ENCODE data around the gene RUBCNL. TPM values are rescaled to one million over a fixed set of nuclear protein-coding genes. Genes with fewer than 3 reads are reported as not detected.

Gene RUBCNL
- total and polyA plus RNA-seq, 9 of the 15 experiments (the other 6 are each of a cell fraction or from before 2014, with no cell fraction given) = 0.04 to 0.35 (median 0.12) TPM; not detected in 3

DNA sequence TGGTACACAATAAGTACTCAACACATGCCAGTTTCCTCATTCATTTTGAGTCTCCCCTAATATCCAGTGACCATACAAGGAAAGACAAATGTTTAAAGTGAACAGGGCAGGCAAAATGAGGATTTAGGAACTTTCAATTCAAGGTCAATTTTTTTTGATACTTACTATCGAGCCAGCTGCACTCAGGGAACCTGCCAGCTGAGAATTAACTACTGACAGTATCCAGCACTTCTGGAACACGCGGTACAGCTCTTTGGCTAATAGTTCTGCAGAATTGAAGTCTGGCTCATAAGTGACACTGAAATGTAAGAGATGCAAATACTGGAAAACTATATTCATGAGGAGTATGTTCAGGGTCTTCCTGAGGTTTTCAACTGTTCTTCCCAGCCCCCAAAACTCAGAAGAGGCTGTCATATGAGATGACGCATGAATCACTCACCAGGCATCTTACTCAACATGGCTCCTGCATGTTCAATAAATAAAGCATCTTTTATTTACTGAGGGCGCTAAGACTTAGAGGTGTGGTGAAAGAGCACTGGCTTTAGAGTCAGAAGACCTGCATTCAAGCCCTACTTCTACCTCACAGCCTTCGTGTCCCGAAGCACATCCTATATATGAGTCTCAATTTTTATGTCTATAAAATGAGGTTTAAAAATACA is 25.6 kb downstream of the RUBCNL start (continued):
- TF ChIP-seq, protein P1, sequence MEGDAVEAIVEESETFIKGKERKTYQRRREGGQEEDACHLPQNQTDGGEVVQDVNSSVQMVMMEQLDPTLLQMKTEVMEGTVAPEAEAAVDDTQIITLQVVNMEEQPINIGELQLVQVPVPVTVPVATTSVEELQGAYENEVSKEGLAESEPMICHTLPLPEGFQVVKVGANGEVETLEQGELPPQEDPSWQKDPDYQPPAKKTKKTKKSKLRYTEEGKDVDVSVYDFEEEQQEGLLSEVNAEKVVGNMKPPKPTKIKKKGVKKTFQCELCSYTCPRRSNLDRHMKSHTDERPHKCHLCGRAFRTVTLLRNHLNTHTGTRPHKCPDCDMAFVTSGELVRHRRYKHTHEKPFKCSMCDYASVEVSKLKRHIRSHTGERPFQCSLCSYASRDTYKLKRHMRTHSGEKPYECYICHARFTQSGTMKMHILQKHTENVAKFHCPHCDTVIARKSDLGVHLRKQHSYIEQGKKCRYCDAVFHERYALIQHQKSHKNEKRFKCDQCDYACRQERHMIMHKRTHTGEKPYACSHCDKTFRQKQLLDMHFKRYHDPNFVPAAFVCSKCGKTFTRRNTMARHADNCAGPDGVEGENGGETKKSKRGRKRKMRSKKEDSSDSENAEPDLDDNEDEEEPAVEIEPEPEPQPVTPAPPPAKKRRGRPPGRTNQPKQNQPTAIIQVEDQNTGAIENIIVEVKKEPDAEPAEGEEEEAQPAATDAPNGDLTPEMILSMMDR (IDR thresholded peaks at IDR 0.05 in 2 of 3, conservative IDR thresholded peaks at IDR 0.05 in 1 of 3; ENCODE audit: insufficient read depth in 2 of 3, low read depth in 1 of 3, low read length in 3 of 3) = no peak
- TF ChIP-seq RHOXF2B (CRISPR knock-in tag; conservative IDR thresholded peaks at IDR 0.05) (no peak), CTBP1 (IDR thresholded peaks at IDR 0.05; ENCODE audit: borderline replicate concordance) (no peak), PHF21A (IDR thresholded peaks at IDR 0.05; ENCODE audit: borderline replicate concordance, low read depth) (no peak), ETV5 (CRISPR knock-in tag; IDR thresholded peaks at IDR 0.05; ENCODE audit: low read depth) (no peak)
- TF ChIP-seq, protein P2, sequence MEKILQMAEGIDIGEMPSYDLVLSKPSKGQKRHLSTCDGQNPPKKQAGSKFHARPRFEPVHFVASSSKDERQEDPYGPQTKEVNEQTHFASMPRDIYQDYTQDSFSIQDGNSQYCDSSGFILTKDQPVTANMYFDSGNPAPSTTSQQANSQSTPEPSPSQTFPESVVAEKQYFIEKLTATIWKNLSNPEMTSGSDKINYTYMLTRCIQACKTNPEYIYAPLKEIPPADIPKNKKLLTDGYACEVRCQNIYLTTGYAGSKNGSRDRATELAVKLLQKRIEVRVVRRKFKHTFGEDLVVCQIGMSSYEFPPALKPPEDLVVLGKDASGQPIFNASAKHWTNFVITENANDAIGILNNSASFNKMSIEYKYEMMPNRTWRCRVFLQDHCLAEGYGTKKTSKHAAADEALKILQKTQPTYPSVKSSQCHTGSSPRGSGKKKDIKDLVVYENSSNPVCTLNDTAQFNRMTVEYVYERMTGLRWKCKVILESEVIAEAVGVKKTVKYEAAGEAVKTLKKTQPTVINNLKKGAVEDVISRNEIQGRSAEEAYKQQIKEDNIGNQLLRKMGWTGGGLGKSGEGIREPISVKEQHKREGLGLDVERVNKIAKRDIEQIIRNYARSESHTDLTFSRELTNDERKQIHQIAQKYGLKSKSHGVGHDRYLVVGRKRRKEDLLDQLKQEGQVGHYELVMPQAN (IDR thresholded peaks at IDR 0.05; ENCODE audit: borderline replicate concordance) = no peak

DNA sequence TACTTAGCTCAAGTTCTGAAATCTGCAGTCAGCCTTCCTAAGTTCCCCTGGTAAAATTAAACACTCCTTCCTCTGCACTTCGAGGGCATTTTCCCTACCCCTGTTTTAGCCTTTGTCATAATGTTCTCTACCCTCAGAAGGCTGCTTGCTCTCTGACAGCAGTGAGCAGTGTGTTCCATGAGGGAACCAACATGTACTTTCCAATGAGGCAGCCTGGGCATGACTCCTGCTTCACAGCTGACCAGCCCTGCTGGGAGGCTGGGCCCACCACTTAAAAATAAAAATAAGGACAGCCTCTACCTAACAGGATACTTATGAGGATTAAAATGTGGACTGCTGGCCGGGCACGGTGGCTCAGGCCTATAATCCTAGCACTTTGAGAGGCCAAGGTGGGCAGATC is 26.4 kb downstream of the RUBCNL start:
- H3K27ac ChIP-seq (ENCODE audit: extremely low read depth, low read depth, low read length) = no peak overlapping the region
- no peak overlapping the region for H3K4me3 ChIP-seq
- no TSS peak for BruUV-seq (replicated peaks)
- 6% methylated on average over 3 of the region's 3 CpGs for WGBS (ENCODE audit: insufficient coverage, low coverage, missing lambda C conversion rate)
- ChIA-PET CTCF (ENCODE audit: low intra/inter-chr PET ratio) (no interaction called here), POLR2A (no interaction called here)
- H3K4me2 ChIP-seq (ENCODE audit: insufficient read depth, low read length) = no peak overlapping the region
- DNase-seq (ENCODE audit: extremely low read depth in 1 of 4, low spot score in 3 of 4) (no peak), ATAC-seq (no peak), FAIRE-seq (no peak)
- intact Hi-C loops (cut with micrococcal nuclease) (no loop called here), in situ Hi-C loops (cut with MboI) (no loop called here)
- no peaks in the 10 kb centered on the region for H3K4me1 ChIP-seq (replicated peaks in 1 of 2; ENCODE audit: control insufficient read depth in 2 of 2, insufficient read depth in 2 of 2, low read length in 2 of 2)
- no peaks in the 10 kb centered on the region for H3K79me2 ChIP-seq (ENCODE audit: control insufficient read depth, insufficient read depth, low read length)
- H2AFZ ChIP-seq (ENCODE audit: low read depth, low read length) = no peak overlapping the region
- no peaks in the 10 kb centered on the region for H3K36me3 ChIP-seq (ENCODE audit: control insufficient read depth, insufficient read depth, low read length)
- no peak for TF ChIP-seq ZNF76 (CRISPR knock-in tag; IDR thresholded peaks at IDR 0.05; ENCODE audit: borderline replicate concordance)
- TF ChIP-seq CREB1 (IDR thresholded peaks at IDR 0.05) = no peak
- no peak for TF ChIP-seq CREB1 (CRISPR knock-in tag; IDR thresholded peaks at IDR 0.05)
- TF ChIP-seq CCNT2 (IDR thresholded peaks at IDR 0.05; ENCODE audit: borderline replicate concordance, extremely low read depth, insufficient read length, low read depth, low read length) = no peak
- no peak for TF ChIP-seq CREM (IDR thresholded peaks at IDR 0.05; ENCODE audit: low read depth)
- TF ChIP-seq, protein P3, sequence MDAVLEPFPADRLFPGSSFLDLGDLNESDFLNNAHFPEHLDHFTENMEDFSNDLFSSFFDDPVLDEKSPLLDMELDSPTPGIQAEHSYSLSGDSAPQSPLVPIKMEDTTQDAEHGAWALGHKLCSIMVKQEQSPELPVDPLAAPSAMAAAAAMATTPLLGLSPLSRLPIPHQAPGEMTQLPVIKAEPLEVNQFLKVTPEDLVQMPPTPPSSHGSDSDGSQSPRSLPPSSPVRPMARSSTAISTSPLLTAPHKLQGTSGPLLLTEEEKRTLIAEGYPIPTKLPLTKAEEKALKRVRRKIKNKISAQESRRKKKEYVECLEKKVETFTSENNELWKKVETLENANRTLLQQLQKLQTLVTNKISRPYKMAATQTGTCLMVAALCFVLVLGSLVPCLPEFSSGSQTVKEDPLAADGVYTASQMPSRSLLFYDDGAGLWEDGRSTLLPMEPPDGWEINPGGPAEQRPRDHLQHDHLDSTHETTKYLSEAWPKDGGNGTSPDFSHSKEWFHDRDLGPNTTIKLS (IDR thresholded peaks at IDR 0.05; ENCODE audit: borderline replicate concordance, low read depth) = no peak
- TF ChIP-seq KDM2B (CRISPR knock-in tag; IDR thresholded peaks at IDR 0.05) = no peak
- no peak for TF ChIP-seq TRIM28 (IDR thresholded peaks at IDR 0.05)
- no peak for TF ChIP-seq ETV5 (CRISPR knock-in tag; IDR thresholded peaks at IDR 0.05; ENCODE audit: low read depth)
- no peak for TF ChIP-seq ZNF174 (CRISPR knock-in tag; IDR thresholded peaks at IDR 0.05)
- TF ChIP-seq, protein P4, sequence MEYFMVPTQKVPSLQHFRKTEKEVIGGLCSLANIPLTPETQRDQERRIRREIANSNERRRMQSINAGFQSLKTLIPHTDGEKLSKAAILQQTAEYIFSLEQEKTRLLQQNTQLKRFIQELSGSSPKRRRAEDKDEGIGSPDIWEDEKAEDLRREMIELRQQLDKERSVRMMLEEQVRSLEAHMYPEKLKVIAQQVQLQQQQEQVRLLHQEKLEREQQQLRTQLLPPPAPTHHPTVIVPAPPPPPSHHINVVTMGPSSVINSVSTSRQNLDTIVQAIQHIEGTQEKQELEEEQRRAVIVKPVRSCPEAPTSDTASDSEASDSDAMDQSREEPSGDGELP (CRISPR knock-in tag; IDR thresholded peaks at IDR 0.05; ENCODE audit: borderline replicate concordance) = no peak
- H3K27me3 ChIP-seq (ENCODE audit: control insufficient read depth in 2 of 2, insufficient read depth in 2 of 2, low read length in 2 of 2) = peaks cover 0 to 4% of the 10 kb centered on the region in 2 experiments; a peak in 2 of 5 replicates
- H4K20me1 ChIP-seq (replicated peaks; ENCODE audit: control insufficient read depth, insufficient read depth, low read length) = no peaks in the 10 kb centered on the region
- H3K9me3 ChIP-seq (replicated peaks; ENCODE audit: control insufficient read depth, insufficient read depth, low read depth, low read length) = no peaks in the 10 kb centered on the region
- no peaks in the 10 kb centered on the region for H3K9me1 ChIP-seq (ENCODE audit: control insufficient read depth, insufficient read depth, low read length)
- H3K9ac ChIP-seq (ENCODE audit: insufficient read depth in 1 of 2, low read depth in 2 of 2, low read length in 2 of 2) = no peak overlapping the region

All from K562 (cell line).